GM19372 (cell line): ENCODE data around the gene ZNF415.

Experiments
- ATAC-seq: cut with Tn5 transposase; IDR thresholded peaks from one replicate; pipeline ENCODE4 v1.9.1; 2021; ENCODE audit warnings: mild to moderate bottlenecking, low read depth, moderate library complexity; ENCODE audit not compliant: unreplicated experiment

ZNF415 gene

GRCh38 chr19:53057904-53058580 is 74.7 kb downstream of the ZNF415 start:
- ATAC-seq, result no peak
